HG03280 (cell line): ENCODE results near the gene TTBK2.

ENCODE experiments used
- ATAC-seq: cut with Tn5 transposase; IDR thresholded peaks from one replicate; pipeline ENCODE4 v1.9.1; 2021; ENCODE audit warnings: mild to moderate bottlenecking, moderate library complexity; ENCODE audit not compliant: unreplicated experiment

TTBK2 gene

GRCh38 chr15:42695527-42696071 is 225.0 kb downstream of the TTBK2 start:
- ATAC-seq: no peak

DNA sequence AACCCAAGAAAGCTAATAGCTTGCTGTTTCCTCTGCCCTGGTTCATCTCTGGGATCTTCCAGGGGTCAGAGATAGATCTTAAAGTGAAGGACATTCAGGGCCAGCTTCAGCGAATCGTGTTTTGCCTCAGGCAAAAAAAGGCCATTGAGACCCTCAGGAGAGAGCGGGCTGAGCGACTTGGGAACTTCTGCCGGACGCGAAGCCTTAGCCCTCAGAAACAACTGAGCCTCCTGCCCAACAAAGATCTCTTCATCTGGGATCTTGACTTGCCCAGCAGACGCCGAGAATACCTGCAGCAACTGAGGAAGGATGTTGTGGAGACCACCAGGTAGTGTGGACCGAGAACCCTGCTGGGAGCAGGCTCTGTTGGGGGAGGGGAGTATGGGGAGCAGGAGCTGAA is 226.2 kb downstream of the TTBK2 start:
- no peak for ATAC-seq

- ATAC-seq: no peak
These were observed 226.6 kb downstream of the TTBK2 start for GRCh38 chr15:42693942-42694341.

GRCh38 chr15:42693496-42693895 is 227.1 kb downstream of the TTBK2 start:
- no peak for ATAC-seq

GRCh38 chr15:42692997-42693396 is 227.6 kb downstream of the TTBK2 start:
- no peak for ATAC-seq

GRCh38 chr15:42692536-42692935 is 228.0 kb downstream of the TTBK2 start:
- no peak for ATAC-seq

- no peak for ATAC-seq
These were observed 228.8 kb downstream of the TTBK2 start for GRCh38 chr15:42691770-42692169.

DNA sequence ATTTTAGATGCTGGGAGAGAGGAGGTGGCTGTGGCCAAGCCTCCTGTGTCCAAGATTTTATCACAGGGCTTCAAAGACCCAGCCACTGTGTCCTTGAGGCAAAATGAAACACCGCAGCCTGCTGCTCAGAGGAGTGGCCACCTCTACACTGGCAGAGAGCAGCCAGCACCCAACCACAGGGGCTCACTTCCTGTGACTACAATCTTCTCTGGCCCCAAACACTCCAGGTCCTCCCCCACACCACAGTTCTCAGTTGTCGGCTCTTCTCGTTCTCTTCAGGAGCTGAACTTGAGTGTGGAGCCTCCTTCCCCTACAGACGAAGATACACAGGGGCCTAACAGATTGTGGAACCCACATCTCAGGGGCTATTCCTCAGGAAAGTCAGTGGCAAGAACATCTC is 229.3 kb downstream of the TTBK2 start:
- ATAC-seq: no peak
